HG02610 (cell line): ENCODE data around the gene LYZL2.
"Not testable (repeated sequence)": the region's sequence is repeated elsewhere in the genome, so short reads cannot be mapped to it uniquely, and the experiment has no call there.

Source experiments
- ATAC-seq: cut with Tn5 transposase; IDR thresholded peaks from one replicate; pipeline ENCODE4 v1.9.1; 2021; ENCODE audit warnings: mild to moderate bottlenecking, moderate library complexity; ENCODE audit not compliant: unreplicated experiment

Gene LYZL2

DNA sequence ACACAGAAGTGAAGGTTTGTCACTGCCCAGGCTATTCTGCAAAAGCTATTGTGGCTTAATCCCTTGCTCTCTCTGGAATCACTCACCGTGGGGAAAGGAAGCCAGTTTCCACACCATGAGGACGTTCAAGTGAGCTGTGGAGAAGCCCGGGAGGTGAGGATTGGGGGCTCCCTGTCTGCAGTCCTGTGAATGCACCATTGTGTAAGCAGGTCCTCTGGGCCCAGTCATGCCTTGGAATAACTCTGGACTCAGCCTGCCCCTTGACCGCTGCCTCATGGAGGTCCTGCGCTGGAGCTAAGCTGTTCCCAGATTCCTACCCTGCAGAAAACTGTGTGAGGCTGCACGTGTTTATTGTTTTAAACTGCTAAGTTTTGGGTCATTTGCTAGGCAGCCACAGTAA lies 33.5 kb downstream of the LYZL2 start:
- ATAC-seq = no peak

DNA sequence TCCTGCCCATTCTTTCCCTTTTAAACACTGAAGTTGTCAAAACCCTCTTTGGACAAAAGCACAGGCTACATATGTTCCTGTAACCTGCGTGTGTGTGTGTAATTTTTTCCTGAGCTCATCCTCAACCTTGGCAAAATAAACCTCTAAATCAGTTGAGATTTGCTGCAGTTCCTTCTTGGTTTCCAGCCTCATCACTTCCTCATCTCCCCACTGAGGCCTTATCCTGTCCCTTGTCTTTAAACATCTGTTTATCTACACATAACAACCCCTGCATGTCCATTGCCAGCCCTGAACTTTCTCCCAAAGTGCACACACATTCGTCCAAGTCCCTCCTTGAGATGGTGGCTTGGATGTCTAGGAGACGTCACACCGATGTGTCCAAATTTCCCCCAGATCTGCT lies 35.5 kb downstream of the LYZL2 start:
- no peak for ATAC-seq

DNA sequence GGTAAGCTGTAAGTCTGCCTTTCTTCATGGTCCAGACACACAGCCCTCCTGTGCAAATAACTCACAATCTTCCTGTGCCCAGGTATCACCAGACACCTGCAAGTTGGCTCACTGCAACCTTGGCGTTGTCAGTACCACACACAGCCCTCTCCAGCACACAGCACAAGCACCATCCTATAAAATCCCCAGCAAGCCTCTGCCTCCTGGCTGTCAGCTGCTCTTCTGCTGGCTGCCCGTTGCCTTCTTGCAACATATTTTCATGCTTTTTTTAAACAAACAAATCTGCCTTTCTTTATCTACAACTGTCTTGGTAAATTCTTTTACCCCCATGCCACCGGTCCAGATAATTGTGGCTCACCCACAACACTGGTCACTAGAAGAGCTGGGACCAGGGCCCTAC lies 36.8 kb downstream of the LYZL2 start:
- ATAC-seq = not testable (repeated sequence)

DNA sequence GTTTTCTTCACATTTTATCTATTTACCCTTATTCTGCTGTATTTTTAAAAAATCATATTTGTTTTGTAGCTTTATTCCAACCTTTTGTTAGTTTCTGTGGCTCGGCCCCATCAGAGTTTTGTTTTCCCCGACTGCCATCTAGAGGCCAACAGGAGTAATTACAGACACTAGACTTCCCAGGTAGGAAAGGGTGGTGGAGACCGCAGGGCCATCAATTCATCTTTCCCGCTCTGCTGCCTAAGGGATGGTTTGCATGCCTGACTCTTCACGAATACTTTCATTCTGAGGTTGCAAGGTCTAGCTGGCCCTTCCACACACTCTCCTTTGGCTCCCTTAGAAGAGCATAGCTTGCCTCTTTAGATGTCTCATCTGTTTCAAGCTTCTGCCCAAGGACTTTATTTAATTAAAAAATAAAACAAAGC lies 38.3 kb downstream of the LYZL2 start:
- ATAC-seq = no peak

DNA sequence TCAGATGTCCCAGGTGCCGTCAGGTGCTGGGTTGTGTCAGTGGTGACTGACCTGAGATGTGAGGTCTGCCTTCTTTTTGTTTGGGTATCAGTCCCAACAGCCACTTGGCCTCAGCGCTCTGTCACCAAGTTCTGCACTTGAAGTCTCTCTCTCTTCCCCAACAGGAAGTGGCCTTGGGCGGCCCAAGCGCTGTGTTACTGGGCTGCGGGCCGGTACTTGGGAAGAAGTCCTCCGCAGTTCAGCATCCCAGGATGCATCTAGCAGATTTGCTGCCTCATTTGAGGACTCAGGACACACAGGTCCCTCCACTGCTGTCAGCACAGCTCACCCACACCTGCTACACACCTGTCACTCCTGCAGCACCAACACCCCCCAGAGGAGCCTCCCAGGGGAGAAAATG lies 40.1 kb downstream of the LYZL2 start:
- ATAC-seq = no peak

DNA sequence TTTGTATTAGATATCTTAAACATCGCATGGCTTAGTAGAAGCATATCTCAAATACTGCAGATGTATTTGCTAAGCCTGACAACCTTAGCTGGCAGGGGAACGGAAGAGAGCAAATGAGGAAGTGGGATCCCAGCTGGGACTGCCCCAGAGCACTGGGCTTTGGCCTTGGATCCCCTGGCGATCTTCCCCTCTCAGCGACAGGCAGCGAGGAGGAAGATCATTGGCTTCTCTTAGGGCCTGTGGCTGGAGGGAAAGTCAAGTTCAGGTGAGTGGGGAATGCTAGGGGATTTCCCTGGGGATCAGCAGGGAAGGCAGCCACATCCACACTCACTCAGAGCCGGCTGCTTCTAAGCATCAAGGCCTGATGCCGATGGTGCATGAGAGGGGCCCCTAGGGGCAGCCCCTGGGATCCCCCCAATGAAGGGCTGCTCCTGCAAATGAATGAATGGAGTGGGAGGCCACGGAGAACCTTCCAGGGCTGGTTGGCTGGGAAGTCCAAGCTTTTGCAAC lies 42.0 kb downstream of the LYZL2 start:
- ATAC-seq = peak; percentile 85

DNA sequence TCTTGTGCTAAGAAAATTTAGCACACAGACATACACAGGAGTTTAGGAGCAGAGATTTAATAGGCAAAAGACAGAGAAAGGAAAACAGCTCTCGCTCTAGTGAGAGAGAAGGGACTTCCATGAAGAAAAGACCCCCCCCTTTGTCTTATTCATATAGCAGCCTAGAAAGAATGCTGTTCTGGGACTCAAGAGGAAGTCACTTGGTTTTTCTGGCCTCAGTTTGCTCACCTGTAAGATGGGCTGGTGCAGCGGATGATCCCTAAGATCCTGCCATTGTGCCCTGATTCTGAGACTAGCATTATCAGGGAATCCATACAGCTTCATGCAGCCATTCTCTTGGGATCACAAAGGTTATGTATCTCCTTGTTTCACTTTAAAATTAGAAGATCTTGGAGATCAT lies 42.7 kb downstream of the LYZL2 start:
- no peak for ATAC-seq

DNA sequence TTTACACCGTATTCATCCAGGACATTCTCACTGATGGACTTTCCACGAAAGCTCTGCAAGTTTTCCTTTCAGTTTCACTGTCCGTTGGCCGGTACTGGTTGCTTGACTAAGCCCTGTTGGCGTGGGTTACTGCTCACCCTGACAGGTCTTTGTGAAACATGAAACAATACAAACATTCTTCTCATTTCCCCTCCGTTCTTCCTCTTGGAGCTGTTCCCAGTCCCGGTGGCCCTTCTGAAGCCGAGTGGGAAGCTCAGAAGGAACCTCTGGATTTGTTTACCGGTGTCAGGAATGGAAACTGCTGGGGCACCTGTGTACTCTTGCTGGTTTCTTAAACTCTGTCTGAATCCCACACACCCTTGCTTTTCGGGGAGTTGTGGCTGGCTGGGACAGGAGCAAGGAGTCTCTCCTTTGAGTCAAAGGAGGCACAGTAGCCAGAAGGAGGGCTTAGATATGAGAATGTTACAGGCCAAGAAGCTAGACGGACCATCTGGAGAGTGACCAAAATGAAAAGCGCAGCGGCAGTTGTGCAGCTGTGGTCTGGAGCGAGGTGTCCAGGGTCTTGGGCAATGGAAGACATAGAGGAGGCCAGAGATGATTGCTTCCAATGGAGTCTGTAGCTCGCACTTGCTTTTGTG lies 45.7 kb downstream of the LYZL2 start:
- peak; percentile 46 for ATAC-seq

DNA sequence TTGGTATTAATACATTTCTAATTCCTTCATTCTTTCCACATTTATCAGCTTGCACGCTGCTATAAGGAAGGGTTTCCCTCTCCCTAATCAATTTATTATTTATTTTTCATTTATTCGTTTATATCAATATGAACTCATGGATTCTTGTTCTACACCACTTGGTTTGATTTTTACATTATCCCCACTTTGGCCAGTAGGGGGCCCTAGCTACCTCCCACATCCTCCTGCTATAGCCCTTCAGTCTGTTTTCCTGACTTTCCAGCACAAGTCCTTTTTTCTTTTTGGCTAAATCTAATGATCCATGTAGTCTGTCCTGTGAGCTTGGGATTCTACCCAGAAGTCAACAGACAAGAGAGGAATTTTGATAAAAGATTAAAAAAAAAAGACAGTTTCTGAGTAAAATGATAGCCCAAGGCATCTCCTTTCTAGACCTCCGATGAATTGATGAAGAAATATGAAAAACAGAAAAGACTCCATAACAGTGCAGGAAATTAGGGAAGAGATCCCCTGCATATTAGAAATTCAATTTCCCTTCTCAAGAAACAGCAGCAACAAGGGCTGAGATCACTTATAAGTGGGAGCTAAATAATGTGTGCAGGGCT lies 47.7 kb downstream of the LYZL2 start:
- ATAC-seq = no peak

DNA sequence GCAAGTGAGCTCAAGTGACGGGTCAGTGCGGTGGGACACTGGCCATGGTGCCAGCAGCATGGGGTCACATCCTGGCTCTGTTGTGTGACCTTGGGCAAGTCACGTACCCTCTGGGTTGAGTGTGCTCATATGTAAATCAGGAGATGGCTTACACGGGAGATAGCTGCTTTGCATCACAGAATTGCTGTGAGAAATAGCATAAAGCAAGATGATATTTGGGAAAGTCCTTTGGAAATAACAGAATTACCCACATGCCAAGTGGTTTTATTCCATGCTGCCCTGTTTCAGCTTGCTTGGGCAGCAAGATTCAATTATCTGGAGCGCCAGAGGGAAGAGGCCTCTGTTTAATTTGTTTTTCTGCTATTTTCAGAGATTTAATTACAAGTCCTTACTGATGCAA lies 48.9 kb downstream of the LYZL2 start:
- no peak for ATAC-seq

DNA sequence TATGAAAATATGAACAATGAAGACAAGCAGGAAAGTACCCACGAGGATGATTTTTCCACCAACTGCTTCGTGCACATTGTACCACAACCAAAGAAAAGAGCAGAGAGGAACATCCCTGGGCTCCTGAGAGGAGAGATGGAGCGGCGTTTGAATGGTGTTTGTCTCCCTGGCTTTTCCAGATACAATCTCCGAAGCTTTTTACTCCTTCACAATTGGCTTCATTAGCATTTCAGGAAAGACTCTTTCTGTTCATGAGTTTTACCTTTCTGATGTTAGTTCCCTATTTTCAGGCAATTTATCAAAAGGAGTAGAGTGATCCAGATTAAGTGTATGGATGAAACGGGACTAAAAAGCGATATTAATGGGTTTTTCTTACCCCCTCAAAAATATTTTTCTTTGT lies 49.3 kb downstream of the LYZL2 start:
- ATAC-seq = no peak

DNA sequence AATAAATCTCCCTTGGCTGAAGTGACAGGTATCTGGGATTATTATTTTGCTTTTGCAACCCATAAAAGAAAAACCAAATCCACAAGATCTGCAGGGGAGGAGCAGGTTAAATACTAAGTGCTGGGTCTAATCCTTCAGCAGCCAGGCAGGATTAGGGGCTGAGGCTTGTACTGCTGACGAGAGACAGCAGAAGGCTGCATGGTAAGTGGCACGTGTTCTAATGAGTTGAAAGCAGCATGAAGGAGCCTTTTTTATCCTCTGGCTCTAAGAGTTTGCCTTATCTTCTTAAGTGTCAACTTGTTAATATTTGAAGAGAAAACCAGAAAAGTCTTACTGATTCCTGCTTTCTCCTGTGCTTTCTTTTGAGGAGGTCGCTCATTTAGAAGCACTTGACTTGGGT lies 50.0 kb downstream of the LYZL2 start:
- no peak for ATAC-seq

DNA sequence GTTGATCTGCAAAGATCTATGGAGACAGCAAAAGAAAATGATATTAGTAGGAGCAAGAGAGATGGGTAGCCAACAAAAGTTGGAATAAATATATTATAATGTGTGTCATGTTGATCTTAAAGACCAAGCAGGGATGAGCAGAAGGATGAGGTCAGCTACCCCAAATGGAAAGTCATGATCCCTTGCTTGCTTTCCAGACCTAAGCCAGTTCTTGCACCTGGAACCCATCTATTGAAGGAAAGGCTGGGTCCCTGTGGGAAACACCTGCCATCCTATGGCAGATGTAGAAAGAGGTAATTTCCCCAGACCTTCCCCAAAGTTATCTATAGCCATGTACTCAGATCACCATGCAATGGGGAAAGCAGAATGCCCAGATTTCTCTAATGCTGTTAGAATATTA lies 52.5 kb downstream of the LYZL2 start:
- ATAC-seq = no peak

DNA sequence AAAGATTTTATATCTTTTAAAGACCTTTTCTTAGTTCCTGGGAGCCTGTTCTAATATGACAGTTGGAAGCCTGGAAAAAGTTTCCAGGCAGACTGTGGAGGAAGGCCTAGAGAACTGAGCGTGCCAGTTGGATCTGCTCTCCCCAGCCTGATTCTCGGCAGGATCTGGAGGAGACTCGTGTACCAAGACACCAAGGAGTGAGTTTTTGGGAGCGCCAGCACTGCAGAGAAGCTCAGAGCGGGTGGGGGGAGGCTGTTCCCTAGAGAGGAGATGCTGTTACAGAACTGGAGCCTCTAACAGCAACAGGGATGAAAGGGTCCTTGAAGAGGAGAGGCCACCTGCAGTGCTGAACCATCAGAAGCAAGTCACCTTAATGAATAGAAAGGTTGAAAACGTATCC lies 52.9 kb downstream of the LYZL2 start:
- no peak for ATAC-seq

DNA sequence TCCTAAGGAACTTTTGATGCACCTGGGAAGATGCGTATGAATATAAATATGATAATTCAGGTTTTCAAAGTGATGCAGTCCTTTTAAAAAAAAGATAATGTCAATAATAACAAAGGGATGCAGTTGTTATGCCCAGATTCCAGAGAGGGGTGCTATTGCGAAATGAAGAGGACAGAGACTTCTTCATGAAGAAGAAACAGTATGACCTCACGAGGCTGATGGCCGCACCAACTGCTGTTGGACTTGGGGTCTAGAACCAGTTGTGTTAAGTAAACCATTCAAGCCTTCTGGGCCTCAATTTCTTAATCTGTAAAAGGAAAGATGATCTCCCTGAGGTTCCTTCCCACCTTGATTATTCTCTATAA lies 55.1 kb downstream of the LYZL2 start:
- ATAC-seq = no peak

DNA sequence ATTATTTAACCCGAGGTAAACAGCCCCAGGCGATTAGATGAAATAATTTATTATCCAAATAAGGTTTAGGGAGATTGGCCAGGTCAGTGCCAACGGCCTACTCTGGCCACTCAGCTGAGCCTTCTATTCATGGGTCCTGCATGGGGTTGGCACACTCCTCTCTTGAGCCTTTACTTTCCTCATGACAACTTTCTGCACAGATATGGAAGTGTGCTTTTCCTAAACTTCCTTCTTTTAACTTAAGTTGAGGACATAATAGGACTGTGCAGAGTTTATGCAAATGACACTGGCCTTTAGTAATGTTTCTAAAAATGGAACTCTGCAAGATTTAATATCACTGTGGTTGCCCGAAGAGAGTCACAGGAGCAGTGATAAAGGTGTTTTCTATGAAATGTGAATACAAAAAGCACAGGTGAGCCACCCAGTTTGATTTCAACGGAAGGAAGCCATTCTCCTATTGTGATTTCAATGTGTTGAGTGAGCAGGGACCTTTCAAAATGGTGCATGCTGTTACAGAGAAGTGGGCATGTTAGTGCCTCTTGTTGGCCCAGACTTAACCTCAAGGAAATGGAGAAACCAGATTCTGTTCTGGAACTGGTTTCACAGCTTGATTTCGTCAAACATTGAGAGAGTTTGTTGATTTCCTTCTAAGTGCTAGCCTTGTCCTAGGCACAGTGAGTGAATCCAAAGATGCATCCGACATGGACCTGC lies 55.7 kb downstream of the LYZL2 start:
- ATAC-seq = no peak

DNA sequence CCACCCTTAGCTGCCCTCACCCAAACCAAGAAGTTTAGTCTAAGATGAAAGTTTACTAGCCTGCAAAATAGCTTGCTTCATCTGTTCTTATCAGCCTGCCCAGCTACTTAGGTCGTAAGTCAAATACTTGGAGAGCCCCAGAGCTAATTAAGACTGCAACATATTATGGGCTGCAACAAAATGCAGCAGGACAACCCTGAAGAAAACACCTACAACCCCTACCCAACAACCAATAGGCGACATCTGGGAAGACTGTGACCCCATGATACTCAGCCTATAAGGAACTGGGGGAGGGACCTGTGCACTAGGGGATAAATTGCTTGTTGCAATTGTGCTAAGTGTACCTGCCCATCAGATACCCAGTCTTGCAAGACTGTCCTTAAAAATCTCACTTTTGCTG lies 64.1 kb downstream of the LYZL2 start:
- no peak for ATAC-seq

DNA sequence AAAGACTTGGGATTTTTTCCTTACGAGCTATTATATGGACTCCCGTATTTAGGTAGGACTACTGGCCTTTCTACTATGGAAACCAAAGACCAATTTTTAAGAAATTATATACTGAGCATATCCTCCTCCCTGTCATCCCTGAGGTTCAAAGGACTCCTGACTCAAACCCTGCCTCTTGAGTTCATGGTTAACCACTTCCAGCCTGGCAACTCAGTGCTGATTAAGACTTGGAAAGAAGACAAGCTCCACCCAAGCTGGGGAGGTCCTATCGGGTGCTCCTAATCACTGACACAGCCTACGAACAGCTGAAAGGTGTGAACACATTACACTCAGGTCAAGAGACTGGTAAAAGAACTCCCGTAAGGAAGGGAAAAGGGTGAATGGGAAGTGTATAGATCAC lies 66.8 kb downstream of the LYZL2 start:
- ATAC-seq = peak; percentile 80
